OCI-LY7 (cell line): ENCODE data around the gene TMEM131L. TPM values are rescaled to one million over a fixed set of nuclear protein-coding genes. Genes with fewer than 3 reads are reported as not detected.

Experiments used
- BruUV-seq: library from RNA; stranded (reverse); fragments of 400-500 nt; replicated peaks from 2 replicates; lab custom pipeline; 2021; lab: Mats Ljungman, UMichigan
- CTCF ChIA-PET: fragments of 300-600 bp; sonication (Branson Sonifier 250); formaldehyde crosslinking; loops from one replicate; lab custom pipeline; 2022; ENCODE audit warnings: antibody characterized with exemption; ENCODE audit not compliant: unreplicated experiment; lab: Charles Lee
- POLR2A ChIA-PET: fragments of 300-600 bp; sonication (Branson Sonifier 250); formaldehyde crosslinking; loops from one replicate; lab custom pipeline; 2022; ENCODE audit warnings: antibody characterized with exemption; lab: Charles Lee
- DNase-seq: peaks from one replicate; pipeline ENCODE4 v3.0.0-alpha.2; 2015; ENCODE audit warnings: low spot score
- H2AFZ ChIP-seq: fragments of 200-600 bp; sonication (generic), shearing (Covaris generic); 2 replicates; pipeline ENCODE4 v1.6.1; 2014; ENCODE audit warnings: mild to moderate bottlenecking, antibody characterized with exemption, low read length, moderate library complexity
- H3K27ac ChIP-seq: fragments of 200-600 bp; sonication (generic); 2 replicates; pipeline ENCODE4 v1.5.1; 2014; ENCODE audit warnings: mixed run types, low read depth, mild to moderate bottlenecking, moderate library complexity, low read length, inconsistent platforms; ENCODE audit not compliant: poor library complexity, severe bottlenecking
- H3K36me3 ChIP-seq: fragments of 200-600 bp; sonication (generic); 2 replicates; pipeline ENCODE4 v1.6.1; 2014; ENCODE audit warnings: mild to moderate bottlenecking, antibody characterized with exemption, low read length, moderate library complexity, mixed read lengths; ENCODE audit not compliant: insufficient read depth
- H3K4me1 ChIP-seq: fragments of 200-600 bp; sonication (generic); 2 replicates; pipeline ENCODE4 v1.5.1; 2014; ENCODE audit warnings: mild to moderate bottlenecking, low read length; ENCODE audit not compliant: insufficient read depth, poor library complexity, severe bottlenecking
- H3K4me2 ChIP-seq: fragments of 200-600 bp; sonication (generic); 2 replicates; pipeline ENCODE4 v1.6.1; 2014; ENCODE audit warnings: mild to moderate bottlenecking, low read length
- H3K4me3 ChIP-seq: fragments of 200-600 bp; sonication (generic); 2 replicates; pipeline ENCODE4 v1.5.1; 2014; ENCODE audit warnings: mild to moderate bottlenecking, low read depth, low read length; ENCODE audit not compliant: poor library complexity, severe bottlenecking
- H3K79me2 ChIP-seq: fragments of 200-600 bp; sonication (generic); 2 replicates; pipeline ENCODE4 v1.6.1; 2016; ENCODE audit warnings: low read depth, mild to moderate bottlenecking, low read length, moderate library complexity, mixed read lengths; ENCODE audit not compliant: insufficient read depth
- H3K9me2 ChIP-seq: fragments of 200-600 bp; sonication (generic); 2 replicates; pipeline ENCODE4 v1.6.1; 2016; ENCODE audit warnings: mild to moderate bottlenecking, low read length, mixed read lengths; ENCODE audit not compliant: insufficient read depth
- H3K9me3 ChIP-seq: fragments of 200-600 bp; sonication (generic); 2 replicates; pipeline ENCODE4 v1.6.1; 2014; ENCODE audit warnings: mild to moderate bottlenecking, mixed run types, low read length, mixed read lengths
- H4K20me1 ChIP-seq: fragments of 200-600 bp; sonication (generic); 2 replicates; pipeline ENCODE4 v1.6.1; 2014; ENCODE audit warnings: mild to moderate bottlenecking, antibody characterized with exemption, low read length, moderate library complexity, mixed read lengths; ENCODE audit not compliant: insufficient read depth
- EZH2phosphoT487 ChIP-seq: fragments of 200-600 bp; sonication (generic); IDR thresholded peaks from 2 replicates; pipeline ENCODE4 v1.6.1; 2018; ENCODE audit warnings: low read depth, borderline replicate concordance, mild to moderate bottlenecking, mixed run types, antibody characterized with exemption, low read length, moderate library complexity, mixed read lengths
- intact Hi-C: fragments of 100-400 bp; cut with micrococcal nuclease; formaldehyde crosslinking; loops from one replicate; pipeline ENCODE4 v1.10.0; 2022; ENCODE audit not compliant: unreplicated experiment
- total RNA-seq, 2 experiments: library from RNA; depleted of rRNA in 1 of 2; stranded (reverse); fragments of >200 nt in 1 of 2; shearing (Covaris generic) in 1 of 2; gene quantifications; 2 replicates each; pipeline ENCODE4 v1.2.3, GENCODE V29; 2014 to 2022
- TF ChIP-seq, protein P1 (sequence below): fragments of 200-600 bp; sonication (generic); conservative IDR thresholded peaks from 2 replicates; pipeline ENCODE4 v1.5.1; 2014; ENCODE audit warnings: mild to moderate bottlenecking, antibody characterized with exemption, low read length, moderate library complexity, mixed read lengths

Gene TMEM131L
- total RNA-seq, 2 experiments from 2014 or later: 133 to 148 TPM

DNA sequence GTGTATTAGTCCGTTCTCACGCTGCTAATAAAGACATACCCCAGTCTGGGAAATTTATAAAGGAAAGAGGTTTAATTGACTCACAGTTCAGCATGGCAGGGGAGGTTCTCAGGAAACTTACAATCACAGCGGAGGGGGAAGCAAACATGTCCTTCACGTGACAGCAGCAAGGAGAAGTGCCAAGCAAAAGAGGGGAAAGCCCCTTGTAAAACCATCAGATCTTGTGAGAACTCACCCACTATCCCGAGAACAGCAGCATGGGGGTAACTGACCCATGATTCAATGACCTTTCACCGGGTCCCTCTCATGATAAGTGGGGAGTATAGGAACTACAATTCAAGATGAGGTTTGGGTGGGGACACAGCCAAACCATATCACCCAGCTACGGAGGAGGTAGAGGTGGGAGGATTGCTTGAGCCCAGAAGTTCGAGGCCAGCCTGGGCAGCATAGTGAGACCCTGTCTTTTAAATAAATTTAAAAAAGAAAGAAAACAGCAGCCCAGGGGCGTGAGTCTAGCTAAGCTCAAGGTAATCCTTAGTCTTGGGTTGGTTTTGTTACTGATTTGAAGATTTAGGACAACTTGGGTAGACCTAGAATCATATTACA is 46.4 kb upstream of the TMEM131L start:
- peak; percentile 68 for DNase-seq
- peaks cover 35% of the 10 kb centered on the region for H3K36me3 ChIP-seq
- CTCF ChIA-PET: interaction anchor here (0.6 kb wide), 1 partner anchor 37 kb away, joined by 3 read pairs; no protein-coding TSS in a partner anchor
- H3K4me3 ChIP-seq: peak overlapping the region; percentile 62
- BruUV-seq: no TSS peak
- no peaks in the 10 kb centered on the region; the same call in 1 of the 2 replicates for H3K79me2 ChIP-seq
- no peaks in the 10 kb centered on the region for H3K9me2 ChIP-seq
- H3K27ac ChIP-seq: peak overlapping the region; percentile 82
- peak overlapping the region; percentile 83 for H2AFZ ChIP-seq
- H4K20me1 ChIP-seq: no peaks in the 10 kb centered on the region
- POLR2A ChIA-PET: interaction anchor here (0.6 to 2.6 kb wide), 11 partner anchors 18 to 336 kb away, joined by 3 to 10 read pairs (median 6); partner anchors contain the start of gene TMEM131L
- no peaks in the 10 kb centered on the region for H3K9me3 ChIP-seq
- H3K4me1 ChIP-seq: peaks cover 57% of the 10 kb centered on the region
- H3K4me2 ChIP-seq: peak overlapping the region; percentile 82
- intact Hi-C loops: no loop called here
- TF ChIP-seq, protein P1, sequence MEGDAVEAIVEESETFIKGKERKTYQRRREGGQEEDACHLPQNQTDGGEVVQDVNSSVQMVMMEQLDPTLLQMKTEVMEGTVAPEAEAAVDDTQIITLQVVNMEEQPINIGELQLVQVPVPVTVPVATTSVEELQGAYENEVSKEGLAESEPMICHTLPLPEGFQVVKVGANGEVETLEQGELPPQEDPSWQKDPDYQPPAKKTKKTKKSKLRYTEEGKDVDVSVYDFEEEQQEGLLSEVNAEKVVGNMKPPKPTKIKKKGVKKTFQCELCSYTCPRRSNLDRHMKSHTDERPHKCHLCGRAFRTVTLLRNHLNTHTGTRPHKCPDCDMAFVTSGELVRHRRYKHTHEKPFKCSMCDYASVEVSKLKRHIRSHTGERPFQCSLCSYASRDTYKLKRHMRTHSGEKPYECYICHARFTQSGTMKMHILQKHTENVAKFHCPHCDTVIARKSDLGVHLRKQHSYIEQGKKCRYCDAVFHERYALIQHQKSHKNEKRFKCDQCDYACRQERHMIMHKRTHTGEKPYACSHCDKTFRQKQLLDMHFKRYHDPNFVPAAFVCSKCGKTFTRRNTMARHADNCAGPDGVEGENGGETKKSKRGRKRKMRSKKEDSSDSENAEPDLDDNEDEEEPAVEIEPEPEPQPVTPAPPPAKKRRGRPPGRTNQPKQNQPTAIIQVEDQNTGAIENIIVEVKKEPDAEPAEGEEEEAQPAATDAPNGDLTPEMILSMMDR: no peak
- no peak for TF ChIP-seq EZH2phosphoT487

DNA sequence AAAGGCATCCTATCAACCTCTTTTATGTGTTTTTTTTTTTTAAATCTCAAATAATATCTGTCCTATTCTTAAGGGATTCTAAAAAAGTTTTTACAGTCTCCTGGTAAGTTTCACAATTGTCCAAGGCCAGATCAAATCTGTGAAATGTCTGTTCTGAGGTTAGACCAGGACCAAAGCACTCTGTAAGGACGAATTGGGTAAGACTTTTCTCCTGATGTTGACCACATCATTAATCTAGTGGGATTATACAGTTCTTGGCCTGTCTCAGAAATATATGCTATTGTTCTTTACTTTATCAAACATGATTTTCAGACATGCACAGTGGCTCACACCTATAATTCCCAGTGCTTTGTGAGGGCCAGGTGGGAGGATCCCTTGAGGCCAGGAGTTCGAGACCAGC is 45.8 kb upstream of the TMEM131L start:
- CTCF ChIA-PET: no interaction called here

More for the DNA sequence above, 45.8 kb upstream of the TMEM131L start:
- Histone ChIP-seq H3K27ac (peak overlapping the region; percentile 82), H3K36me3 (peaks cover 29% of the 10 kb centered on the region), H3K79me2 (no peaks in the 10 kb centered on the region; the same call in 1 of the 2 replicates), H3K4me1 (peaks cover 58% of the 10 kb centered on the region), H4K20me1 (no peaks in the 10 kb centered on the region), H2AFZ (peak overlapping the region; percentile 83; the same call in 1 of the 2 replicates), H3K9me3 (no peaks in the 10 kb centered on the region), H3K4me2 (peak overlapping the region; percentile 82), H3K9me2 (no peaks in the 10 kb centered on the region), H3K4me3 (no peak overlapping the region)
- no TSS peak for BruUV-seq
- no peak for TF ChIP-seq EZH2phosphoT487
- TF ChIP-seq, protein P1: no peak
- POLR2A ChIA-PET: interaction anchor here (0.6 to 1.2 kb wide), 5 partner anchors 17 to 337 kb away, joined by 3 to 7 read pairs (median 3); partner anchors contain the start of gene TMEM131L
- intact Hi-C loops: no loop called here
- no peak for DNase-seq
